Measurements from ENCODE around the gene CRADD. TPM values are rescaled to one million over a fixed set of nuclear protein-coding genes. Genes with fewer than 3 reads are reported as not detected.
A peak's percentile ranks its signal among the peaks of the same experiment; 100 is the strongest.

Gene CRADD
- total RNA-seq, 4 donors from 2014 or later: 19.4 to 28.7 (median 22.6) TPM

DNA sequence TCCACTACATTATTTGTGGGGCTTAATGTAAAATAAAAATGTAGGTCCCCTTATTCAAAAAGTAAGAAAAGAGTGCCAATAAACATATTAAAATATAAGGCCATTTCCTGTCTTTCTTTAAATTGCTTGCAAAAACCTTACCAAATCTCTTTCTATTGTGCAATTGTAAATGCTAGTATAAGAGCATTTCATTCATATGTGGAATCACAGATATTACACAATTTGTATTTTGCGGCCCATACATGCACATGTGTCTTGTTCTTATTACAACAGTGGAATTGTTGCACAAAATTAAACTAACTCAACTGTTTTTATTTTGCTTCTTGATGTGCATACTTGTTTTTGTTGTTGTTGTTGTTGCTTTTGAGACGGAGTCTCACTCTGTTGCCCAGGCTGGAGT lies 20.1 kb upstream of the CRADD start:
- in situ Hi-C loops (cut with MboI; ENCODE audit: low sequenced_read_pairs in 4 of 4) (no loop called here), intact Hi-C loops (cut with DNase I; ENCODE audit: low total_unique reads) (no loop called here)
- no peak overlapping the region for H3K4me3 ChIP-seq
- ATAC-seq (no peak), DNase-seq (no peak)
- H3K4me1 ChIP-seq: peaks cover under 1 to 3% of the 10 kb centered on the region in 2 donors
- H3K27ac ChIP-seq: no peak overlapping the region
- TF ChIP-seq, protein P1, sequence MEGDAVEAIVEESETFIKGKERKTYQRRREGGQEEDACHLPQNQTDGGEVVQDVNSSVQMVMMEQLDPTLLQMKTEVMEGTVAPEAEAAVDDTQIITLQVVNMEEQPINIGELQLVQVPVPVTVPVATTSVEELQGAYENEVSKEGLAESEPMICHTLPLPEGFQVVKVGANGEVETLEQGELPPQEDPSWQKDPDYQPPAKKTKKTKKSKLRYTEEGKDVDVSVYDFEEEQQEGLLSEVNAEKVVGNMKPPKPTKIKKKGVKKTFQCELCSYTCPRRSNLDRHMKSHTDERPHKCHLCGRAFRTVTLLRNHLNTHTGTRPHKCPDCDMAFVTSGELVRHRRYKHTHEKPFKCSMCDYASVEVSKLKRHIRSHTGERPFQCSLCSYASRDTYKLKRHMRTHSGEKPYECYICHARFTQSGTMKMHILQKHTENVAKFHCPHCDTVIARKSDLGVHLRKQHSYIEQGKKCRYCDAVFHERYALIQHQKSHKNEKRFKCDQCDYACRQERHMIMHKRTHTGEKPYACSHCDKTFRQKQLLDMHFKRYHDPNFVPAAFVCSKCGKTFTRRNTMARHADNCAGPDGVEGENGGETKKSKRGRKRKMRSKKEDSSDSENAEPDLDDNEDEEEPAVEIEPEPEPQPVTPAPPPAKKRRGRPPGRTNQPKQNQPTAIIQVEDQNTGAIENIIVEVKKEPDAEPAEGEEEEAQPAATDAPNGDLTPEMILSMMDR (IDR thresholded peaks at IDR 0.05 in 4 of 5, conservative IDR thresholded peaks at IDR 0.05 in 1 of 5): no peak
- no peak for TF ChIP-seq POLR2A (IDR thresholded peaks at IDR 0.05)
- H3K36me3 ChIP-seq: no peaks in the 10 kb centered on the region
- H3K27me3 ChIP-seq: no peaks in the 10 kb centered on the region
- no peaks in the 10 kb centered on the region for H3K9me3 ChIP-seq

DNA sequence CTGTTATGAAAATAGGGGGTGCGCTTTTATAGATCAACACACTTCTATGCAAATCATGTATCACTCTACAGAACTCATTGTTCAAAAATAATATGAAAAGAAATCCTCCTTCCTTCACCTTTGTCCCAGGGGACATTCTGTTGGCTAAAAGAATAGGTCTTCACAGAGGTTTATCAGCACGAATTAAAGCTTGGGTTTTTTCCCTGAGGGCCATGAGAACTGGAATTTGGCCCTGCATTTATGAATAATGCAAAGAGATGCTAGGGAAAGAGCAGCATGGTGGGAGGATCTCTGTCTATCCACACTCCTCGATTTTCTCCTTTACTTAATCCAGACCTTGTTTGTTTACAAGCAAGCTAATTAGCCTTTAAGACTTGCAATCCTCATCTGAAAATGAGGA lies 16.2 kb upstream of the CRADD start:
- ATAC-seq (no peak), DNase-seq (no peak)
- in situ Hi-C loops (cut with MboI; ENCODE audit: low sequenced_read_pairs in 4 of 4): no loop called here
- Histone ChIP-seq H3K9me3 (no peaks in the 10 kb centered on the region), H3K27me3 (no peaks in the 10 kb centered on the region), H3K36me3 (no peaks in the 10 kb centered on the region), H3K4me1 (peaks cover 18 to 25% of the 10 kb centered on the region in 2 donors), H3K4me3 (no peak overlapping the region), H3K27ac (no peak overlapping the region)
- intact Hi-C loops (cut with DNase I; ENCODE audit: low total_unique reads): loop anchor here (10.0 kb wide), 1 partner anchor 984 kb away; no protein-coding TSS in a partner anchor
- TF ChIP-seq POLR2A (IDR thresholded peaks at IDR 0.05): no peak
- TF ChIP-seq, protein P1 (IDR thresholded peaks at IDR 0.05 in 4 of 5, conservative IDR thresholded peaks at IDR 0.05 in 1 of 5): no peak

DNA sequence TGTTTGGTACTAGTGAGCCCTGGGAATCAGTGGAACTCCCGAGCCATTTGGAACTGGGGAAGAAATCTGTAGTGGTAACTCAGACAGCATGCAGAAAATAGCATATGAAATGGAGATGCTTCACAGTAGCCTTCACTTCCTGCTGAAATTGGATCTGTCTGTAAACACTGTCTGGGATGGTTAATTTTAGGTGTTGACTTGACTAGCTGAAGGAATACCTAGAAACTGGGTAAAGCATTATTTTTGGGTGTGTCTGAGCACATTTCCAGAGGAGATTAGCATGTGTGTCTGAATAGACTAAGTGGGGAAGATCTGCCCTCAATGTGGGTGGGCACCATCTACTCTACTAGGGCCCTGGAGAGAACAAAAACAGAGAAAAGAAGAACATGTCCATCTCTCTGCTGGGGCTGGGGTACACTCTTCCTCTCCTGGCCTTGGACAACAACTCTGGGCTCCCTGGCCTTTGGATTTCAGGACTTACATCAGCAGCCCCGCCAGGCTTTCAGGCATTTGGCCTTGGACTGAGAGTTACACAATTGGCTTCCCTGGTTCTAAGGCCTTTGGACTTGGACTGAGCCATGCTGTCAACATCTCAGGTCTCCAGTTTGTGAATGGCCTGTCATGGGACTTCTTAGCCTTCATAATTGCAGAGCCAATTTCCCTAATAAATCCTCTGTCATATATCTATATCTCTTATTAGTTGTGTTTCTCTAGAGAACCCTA lies 14.0 kb upstream of the CRADD start:
- Histone ChIP-seq H3K27ac (peak overlapping the region; percentile 74 to 92 (median 89)), H3K36me3 (no peaks in the 10 kb centered on the region), H3K4me3 (no peak overlapping the region), H3K4me1 (peaks cover 18 to 25% of the 10 kb centered on the region in 2 donors), H3K27me3 (no peaks in the 10 kb centered on the region), H3K9me3 (no peaks in the 10 kb centered on the region)
- intact Hi-C loops (cut with DNase I; ENCODE audit: low total_unique reads) (loop anchor here (1.0 to 10.0 kb wide), 2 partner anchors 14 to 982 kb away; partner anchors contain the start of gene CRADD), in situ Hi-C loops (cut with MboI; ENCODE audit: low sequenced_read_pairs in 4 of 4) (no loop called here)
- DNase-seq: peak; percentile 27 to 52
- peak; percentile 99 for ATAC-seq
- TF ChIP-seq, protein P1 (IDR thresholded peaks at IDR 0.05 in 4 of 5, conservative IDR thresholded peaks at IDR 0.05 in 1 of 5): no peak
- no peak for TF ChIP-seq POLR2A (IDR thresholded peaks at IDR 0.05)

DNA sequence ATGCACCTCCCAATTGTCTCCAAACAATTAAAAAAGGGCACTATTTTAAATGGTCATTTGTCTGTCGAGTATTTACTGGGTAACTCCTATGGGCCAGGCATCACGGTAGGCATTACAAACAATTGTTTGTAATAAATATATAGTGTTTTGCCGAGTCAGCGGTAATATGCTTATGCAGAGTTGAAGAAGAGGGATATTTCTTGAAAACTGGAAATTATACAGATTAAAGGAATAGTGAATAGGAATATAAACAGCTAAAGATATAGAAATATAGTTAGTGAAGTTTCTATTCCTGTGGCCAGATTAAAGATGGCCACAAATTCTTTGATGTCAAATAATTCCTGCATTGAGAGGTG lies 13.5 kb upstream of the CRADD start:
- TF ChIP-seq, protein P1 (IDR thresholded peaks at IDR 0.05 in 4 of 5, conservative IDR thresholded peaks at IDR 0.05 in 1 of 5): no peak
- TF ChIP-seq POLR2A (IDR thresholded peaks at IDR 0.05): no peak
- H3K4me3 ChIP-seq: no peak overlapping the region
- H3K27ac ChIP-seq: peak overlapping the region; percentile 74 to 92 (median 89)
- in situ Hi-C loops (cut with MboI; ENCODE audit: low sequenced_read_pairs in 4 of 4): no loop called here
- no peaks in the 10 kb centered on the region for H3K36me3 ChIP-seq
- no peaks in the 10 kb centered on the region for H3K27me3 ChIP-seq
- no peaks in the 10 kb centered on the region for H3K9me3 ChIP-seq
- intact Hi-C loops (cut with DNase I; ENCODE audit: low total_unique reads): loop anchor here (1.0 to 10.0 kb wide), 2 partner anchors 14 to 981 kb away; partner anchors contain the start of gene CRADD
- ATAC-seq (no peak), DNase-seq (no peak)
- peaks cover 18 to 25% of the 10 kb centered on the region in 2 donors for H3K4me1 ChIP-seq

Measured in gastrocnemius medialis (tissue), 4 donors.